DMS53 (cell line): ENCODE measurements around the gene HMGB3.
"Not testable (repeated sequence)": the region's sequence is repeated elsewhere in the genome, so short reads cannot be mapped to it uniquely, and the experiment has no call there.

Experiments used
- DNase-seq: peaks from one replicate; lab custom pipeline; 2025; lab: John Stamatoyannopoulos, UW

The HMGB3 gene

DNA sequence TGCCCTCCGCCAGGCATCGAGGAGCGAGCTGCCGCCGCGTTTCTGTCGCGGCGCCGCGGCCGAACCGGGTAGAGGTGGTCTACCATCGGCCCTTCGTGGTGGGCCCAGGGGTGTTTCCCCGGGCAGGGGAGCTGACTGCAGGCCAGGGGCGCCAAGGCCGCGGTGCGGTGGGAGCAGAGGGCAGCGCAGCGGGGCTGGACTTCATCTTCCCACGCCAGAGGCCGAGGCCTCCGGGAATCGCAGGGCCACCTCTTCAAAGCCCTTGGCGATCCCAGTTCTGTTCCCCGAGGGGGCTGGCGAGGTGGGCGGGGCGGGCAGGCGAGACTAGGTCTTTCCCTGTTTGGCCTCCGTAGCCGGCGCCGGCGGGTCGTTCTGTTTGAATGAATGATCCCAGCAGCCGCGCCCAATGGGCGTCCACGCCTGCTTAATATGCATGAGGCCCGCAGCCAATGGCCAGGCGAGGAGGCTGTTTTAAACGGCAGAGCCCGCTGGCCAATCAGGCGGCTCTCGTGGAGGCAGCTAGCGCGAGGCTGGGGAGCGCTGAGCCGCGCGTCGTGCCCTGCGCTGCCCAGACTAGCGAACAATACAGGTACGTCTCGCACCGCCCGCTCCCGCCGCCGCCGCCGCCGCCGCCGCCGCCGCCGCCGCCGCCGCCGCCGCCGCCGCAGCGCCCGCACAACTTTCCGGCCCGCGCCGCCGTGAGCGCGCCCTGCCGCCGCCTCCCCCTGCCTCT lies at the start of gene HMGB3:
HMGB3 (plus strand) TSS at position 548 of the 733 bp plus-strand sequence. CDS start 2,265 bp downstream, outside the sequence.
- DNase-seq = peak; percentile 99

DNA sequence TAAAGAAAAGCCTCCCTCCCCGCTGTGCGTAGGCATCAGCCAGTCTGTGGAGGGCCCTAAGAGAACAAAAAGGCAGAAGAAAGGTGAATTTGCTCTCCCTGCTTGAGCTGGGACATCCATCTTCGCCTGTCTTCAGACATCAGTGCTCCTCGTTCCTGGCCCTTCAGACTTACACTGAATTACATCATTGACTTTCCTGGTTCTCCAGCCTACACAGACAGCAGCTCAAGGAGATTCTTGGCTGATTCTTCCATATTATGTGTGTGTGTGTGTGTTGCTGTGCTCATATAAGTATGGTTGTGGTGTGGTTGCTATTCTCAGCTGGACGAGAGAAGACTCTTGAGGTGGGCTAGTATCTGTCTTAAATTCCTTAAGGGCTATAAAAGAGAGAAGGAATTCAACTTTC lies 49.2 kb upstream of the HMGB3 start:
- DNase-seq = no peak

DNA sequence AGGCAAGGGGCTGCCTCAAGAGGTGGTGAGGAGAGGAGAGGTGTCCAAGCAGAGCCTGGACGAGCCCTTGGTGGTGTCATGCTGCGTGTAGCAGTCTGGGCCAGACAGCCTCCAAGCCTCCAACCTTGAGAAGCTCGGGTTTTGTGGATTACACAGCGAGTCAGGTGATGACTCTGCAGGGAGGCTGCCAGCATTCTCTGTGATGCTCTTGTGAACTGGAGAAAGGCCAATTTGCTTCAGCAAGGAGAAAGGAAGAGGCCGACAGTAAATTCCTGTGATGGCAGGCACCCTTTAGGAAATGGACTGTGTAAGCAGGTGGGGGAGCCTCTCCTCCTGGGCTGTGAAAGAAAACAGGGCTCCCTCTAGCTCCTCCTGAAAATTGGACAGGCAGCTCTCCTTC lies 48.7 kb upstream of the HMGB3 start:
- peak; percentile 27 for DNase-seq

DNA sequence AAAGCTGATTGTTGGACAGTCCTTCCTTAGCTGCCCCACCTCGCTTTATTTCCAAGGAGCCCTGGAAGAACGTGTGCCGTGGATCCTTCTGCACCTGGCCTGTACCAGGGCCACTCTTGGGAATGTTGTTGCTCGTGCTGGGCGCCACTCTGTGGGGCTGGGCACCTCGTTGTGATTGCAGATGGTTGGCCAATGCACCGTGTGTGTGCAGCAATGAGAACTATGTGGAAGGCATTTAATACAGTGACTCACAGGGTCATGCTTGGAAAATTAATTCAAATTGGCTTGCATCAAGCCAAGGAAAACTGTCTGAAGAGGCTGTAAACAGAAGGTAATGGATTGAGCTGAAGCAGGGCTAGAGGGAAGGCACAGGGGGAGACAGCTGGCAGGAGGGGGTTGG lies 47.7 kb upstream of the HMGB3 start:
- no peak for DNase-seq

DNA sequence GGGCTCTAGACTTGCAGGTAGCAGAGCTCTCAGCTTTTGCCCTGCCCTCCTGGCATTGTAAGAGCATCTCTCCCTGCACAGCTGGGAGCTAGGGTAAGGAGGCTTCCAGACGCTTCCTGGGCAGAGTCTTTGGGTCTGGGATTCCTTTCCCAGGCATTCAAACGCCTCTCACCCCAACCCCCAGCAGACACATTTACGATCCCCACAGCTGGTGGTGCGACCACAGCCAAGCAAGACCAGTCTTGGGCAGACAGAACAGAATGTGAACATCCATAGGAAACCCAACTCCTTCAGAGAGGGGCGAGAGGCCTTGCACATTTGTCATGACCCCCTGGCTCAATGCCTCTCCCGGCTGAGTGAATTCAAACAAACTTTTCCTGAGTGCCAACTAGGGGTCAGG lies 46.6 kb upstream of the HMGB3 start:
- no peak for DNase-seq

DNA sequence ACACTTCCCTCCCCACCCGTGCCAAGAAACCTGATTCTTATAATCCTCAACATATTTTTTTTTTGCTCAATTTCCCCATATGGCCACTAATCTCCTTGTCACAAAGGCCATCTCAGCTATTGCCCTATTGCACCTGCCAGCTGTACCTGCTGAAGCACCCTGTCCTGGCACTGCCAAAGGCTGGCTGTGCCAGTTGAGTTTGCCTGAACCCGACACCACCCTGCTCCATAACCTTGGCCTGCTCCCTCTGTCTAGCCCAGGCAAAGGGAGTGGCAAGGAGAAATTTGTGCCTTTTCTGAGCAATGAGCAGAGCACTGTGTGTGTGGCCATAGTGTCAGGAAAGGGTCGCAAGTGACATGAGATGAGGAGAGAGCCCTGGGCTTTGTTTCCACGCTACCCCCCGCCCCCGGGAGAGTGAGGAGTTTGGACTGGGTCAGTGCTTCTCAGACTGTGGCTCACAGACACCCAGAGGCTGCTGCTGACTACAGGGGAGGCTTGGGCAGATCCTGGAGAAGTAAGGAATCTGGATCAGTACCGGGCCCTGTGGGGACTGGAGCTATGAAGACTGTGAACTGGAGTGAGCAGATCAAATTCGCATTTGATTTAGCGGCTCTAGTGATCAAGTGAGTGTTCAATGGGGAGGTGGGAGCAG lies 42.2 kb upstream of the HMGB3 start:
- DNase-seq = peak; percentile 6

DNA sequence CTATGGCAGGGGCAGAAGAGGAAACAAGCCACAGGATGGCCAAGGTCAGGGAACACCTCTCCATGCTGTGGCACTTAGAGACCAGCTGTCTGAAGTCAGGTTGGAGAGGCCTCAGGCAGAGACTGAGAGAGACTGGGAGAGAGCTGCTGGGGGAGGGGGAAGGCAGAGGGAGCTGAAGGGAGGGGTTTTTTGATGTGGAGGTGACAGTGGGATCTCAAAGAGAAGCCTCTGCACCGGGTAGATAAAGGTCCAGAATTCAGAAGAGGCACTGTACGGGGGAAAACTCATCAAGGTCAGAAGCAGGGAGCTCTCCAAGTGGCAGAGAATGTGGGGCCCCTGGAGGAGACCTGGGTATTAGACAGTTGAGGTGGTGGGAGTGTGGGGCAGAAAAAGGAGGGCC lies 41.6 kb upstream of the HMGB3 start:
- no peak for DNase-seq

DNA sequence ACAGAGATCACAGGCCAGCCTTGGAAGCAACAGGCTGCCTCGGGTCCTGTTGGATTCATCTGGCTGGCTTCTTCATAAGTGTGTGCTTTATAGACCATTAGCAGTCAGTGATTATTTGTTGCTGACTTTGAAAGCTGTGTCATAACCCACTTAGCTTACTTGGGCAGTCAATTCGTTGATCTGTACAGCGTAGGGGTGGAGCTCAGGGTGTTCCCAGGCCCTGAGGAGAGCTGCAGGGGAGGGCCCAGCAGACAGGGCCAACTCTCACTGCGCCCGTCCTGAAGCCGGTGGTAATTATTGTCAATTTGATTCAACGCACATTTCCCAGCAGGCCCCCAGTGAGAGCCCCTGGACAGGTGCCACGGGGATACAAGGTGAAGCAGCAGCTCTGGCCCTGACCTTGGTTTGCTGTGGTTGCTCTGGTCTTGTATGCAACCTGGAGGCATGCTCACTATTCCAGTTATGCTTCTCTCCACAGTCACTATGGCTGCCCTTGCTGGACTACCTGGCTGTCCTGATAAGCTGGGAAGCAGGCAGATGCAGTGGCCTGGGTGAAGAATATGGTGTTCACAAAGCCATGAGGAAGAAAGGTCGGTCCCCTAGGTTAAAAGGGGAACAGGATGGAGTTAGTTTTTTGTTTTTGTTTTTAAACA lies 40.1 kb upstream of the HMGB3 start:
- no peak for DNase-seq

DNA sequence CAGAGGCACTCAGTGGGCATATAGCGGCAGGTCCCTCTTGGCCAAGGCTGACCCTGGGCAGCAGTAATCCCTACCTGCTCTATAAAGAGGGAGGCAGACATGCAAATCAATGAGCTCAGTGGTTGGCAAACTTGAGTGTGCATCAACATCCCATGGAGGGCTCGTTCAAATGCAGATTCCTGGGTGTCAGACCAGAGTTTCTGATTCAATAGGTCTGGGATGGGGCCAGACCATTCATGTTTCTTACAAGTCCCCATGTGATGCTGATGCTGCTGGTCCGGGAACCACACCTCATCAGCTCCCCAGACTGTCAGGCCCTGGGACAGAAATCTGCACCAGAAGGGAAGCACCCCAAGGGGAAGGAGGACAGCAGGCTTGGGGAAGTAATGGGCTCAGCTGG lies 38.9 kb upstream of the HMGB3 start:
- no peak for DNase-seq

DNA sequence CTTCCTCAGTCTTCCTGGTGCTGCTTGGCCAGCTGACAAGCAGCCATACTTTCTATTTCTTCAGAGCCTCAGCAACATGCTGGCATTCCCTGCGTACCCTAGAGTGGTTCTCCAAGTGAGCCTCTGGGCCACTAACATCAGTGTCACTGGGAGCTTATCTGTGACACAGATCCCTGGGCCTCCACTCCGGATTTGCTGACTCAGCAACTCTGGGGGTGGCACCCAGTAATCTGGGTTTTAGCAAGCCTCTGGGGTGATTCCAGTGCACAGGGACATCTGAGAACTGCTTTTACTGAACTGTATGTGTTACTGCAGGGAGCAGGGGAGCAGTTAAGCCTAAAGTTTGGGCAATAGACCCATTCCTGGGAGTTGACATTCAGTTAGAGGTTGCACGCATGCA lies 28.2 kb upstream of the HMGB3 start:
- DNase-seq = no peak

DNA sequence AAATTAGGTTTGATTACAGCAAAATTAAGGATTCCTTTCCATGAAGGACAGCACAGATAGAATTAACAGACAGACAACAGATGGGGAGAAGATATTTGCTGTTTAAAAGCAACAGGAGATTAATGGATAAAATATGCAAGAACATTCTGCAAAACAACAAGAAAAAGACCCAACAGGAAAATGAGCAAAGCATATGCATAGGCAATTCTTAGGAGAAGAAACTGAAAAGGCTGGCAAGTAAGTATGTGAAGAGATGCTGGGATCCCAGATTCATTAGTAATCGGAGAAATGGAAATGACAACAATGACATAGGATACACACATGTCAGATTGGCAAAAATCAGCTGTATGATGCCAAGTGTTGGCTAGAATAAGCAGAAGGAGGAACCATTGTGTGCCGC lies 27.5 kb upstream of the HMGB3 start:
- DNase-seq = no peak

DNA sequence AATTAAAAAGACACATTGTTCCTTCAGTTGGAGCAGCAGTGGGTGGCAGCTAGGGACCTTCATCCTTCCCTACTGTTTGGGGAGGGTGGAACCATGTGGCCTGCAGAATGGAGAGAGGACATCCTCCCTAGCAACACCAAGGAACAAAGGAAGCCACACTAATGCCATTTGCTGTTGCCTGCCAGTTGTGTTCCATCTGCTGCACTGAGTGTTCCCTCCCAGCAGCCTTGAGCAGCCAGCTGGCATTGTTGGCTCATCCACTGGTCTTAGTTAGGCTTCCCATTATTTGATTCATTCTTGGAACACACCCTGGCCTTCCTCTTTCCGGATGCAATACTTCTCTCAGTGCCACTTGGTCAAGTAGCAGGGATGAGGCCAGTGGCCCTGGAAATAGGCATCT lies 25.0 kb upstream of the HMGB3 start:
- peak; percentile 47 for DNase-seq

DNA sequence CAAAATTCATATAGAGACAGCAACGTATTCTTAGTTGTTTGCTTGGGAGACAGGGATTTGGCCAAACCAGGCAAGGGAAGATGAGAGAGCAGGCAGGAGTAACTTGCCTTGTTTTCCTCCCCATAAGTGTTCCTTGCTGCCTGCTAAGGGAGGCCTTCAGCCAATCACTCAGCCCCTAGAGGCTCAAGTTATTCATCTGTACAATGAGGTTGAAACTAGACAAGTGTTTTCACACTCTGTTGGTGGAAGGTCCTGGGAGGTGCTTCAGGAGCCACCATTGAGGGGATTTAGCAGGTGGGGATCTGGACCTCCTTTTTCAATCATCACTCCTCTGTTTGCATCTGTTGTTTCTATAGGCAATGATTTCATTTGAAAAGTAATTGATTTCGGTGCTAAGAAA lies 23.6 kb upstream of the HMGB3 start:
- no peak for DNase-seq

DNA sequence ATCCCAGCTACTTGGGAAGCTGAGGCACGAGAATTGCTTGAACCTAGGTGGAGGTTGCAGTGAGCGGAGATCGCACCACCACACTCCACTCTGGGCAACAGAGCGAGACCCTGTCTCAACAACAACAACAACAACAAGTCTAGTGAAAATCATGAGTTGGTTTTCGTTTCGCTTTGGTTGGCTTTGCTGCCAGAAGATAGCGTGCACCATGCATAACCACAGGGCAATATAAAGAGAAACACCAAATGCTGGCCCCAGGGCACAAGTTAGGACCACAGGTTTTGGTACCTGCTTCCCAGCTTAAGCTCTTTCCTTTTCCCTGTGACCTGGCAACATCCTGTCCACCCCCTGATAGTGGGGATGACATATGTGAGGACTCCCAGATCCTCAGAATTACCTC lies 21.5 kb upstream of the HMGB3 start:
- DNase-seq = no peak

DNA sequence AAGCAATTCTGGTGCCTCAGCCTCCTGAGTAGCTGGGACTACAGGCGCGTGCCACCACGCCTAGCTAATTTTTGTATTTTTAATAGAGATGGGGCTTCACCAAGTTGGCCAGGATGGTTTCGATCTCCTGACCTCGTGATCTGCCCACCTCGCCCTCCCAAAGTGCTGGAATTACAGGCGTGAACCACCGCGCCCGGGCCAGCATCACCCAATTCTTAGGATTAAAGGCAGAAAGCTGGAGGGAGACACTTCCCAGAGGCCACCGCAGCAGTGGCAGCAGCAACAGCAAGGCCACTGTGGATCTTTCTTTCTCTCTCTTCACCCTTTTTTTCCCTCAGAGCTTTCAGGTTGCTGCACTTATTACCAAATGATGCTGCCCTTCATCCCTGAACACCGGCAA lies 18.7 kb upstream of the HMGB3 start:
- not testable (repeated sequence) for DNase-seq

DNA sequence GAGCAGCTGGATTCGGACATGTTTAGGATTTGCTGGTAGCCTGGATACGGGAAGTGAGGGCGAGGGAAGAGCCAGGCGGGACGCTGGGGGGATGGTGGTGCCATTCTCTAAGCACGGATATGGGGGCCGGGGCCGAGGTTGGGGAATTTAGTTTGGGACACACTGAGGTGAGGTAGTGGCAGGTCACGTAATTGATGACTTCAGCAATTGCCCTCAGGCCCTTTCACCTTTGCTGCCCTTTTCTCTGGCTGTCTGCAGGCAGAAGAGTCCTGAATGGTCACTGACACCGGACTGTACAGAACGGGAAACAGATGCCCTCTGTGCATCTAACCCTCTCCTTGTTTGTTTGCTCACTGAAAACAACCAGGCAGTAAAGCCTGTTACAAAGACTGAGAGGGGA lies 16.9 kb upstream of the HMGB3 start:
- DNase-seq = peak; percentile 54

DNA sequence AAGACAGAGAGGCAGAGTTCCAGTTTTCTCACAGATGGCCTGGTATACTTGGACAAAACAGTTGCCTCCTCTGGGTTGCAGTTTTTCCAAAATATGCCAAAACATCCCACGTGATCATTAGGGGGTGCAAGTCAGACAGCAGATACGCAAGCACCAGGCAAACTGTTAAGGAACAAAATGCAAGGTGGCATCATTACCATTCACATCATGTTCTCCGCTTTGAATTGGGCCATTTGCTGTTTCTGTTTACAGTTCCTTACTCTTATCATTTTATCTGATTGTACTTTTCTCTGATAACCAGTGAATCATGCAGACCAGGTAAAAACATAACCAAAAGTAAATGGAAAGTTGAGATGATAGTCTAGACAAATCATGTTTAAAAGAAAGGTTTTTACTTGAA lies 16.4 kb upstream of the HMGB3 start:
- DNase-seq = no peak

DNA sequence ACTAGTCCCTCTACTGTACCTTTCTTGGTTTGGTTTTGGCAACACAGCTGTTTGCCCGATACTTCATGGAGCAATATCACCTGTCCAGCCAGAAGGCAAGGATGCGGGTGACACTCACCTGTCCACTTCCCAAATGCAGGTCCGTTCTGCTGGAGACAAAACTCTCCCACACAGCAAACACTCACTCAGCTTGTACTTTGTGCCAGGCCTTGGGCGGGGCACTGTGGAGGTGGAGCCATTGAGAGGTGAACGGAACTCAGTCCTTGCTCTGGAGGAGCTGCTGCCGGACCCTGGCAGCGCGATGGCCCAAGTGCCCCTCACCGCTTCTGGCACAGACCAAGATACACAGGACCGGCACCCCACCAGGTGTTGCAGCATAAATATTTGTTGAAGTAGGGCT lies 15.3 kb upstream of the HMGB3 start:
- DNase-seq = peak; percentile 72

DNA sequence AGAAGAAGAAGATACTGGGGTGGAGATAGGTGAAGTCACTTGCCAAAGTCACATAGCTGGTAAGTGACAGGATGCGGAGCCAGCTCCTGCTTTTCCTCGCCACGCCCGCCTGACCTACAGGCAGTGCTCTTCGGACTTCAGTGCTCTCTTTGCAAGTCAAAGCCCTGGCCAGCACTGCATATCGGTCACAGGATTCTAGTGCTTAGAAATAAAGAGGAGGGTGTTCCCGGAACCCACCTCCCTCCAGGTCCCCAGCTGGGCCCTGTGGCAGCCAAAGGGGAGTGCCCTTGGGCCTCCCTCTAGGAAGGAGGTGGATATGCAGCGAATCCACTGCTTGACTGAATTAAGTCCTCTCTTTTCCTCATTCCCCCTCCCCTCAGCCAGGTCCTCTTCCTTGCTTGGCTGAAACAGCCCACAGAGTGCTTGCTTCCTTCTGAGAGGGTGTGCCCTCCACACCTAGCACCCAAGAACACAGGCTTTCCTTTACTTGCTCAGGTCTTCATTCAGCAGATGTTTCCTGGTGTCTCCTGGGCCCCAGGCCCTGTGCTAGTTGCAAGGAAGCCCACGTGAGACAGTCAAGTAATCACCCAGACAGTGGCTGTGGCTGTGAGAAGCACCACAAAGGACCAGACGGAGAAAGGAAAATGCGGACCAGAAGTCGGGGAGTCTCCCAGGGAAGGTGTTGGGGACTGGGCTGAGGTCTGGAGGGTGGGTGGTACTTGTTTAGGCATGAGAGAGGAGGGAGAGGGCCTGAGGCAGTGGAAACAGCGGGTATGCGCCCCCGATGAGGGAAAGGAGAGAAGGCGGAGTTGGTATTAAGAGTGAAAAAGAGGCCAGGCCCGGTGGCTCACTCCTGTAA lies 14.0 kb upstream of the HMGB3 start:
- DNase-seq = no peak

DNA sequence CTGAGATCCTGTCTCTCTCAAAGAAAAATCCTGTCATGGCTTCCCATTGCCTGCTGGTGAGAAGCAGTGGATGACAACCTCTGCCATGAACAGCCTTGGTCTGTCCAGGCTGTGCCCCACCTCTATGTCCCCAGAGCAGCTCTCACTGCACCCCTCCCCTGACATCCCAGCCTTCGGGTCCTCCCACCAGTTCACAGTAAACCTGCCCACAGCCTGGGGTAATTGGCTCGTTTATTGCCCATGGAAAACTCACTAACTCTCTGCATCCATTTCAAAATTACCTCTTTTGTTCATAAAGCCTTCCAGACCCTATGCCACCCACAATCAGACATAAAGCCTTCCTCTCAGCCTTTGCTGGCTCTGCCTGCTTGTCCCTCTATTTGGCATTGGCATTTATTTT lies 10.7 kb upstream of the HMGB3 start:
- no peak for DNase-seq

DNA sequence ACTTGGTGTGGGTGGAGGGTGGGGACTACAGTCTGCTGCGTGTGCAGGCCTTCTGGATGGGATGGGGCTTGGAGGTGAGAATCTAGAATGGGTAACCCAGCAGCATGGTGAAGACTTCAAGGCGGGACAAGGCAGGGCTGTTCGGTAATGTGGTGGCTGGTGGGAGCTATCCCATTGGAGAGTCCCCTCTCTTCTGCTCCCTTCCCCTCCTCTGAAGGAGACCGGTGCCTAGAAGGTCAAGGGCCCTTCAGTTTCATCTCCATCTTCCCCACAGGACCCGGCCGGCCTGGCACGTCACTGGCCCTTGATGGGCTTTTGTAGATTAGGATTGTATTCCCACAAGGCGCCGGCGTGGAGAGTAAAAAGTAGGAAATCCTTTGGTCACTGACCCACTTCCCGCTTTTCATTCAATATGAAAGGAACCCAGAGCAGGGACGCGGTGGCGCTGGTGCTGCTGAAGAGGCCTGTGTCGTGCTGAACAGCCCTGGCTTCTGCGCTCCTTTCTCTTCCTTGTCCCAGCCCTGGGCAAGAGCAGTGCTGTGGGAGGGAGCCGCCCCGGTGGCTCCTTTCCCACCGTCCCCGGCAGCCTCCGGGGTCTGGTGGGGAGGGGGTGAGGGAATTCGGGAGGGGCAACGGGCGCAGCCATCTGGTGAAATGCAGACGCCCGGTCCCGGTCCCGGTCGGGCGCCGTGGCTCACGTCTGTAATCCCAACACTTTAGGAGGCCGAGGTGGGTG lies 7.3 kb upstream of the HMGB3 start:
- no peak for DNase-seq
